Right renal pelvis (tissue), 4 donors: ENCODE results near the gene RCL1. TPM values are rescaled to one million over a fixed set of nuclear protein-coding genes. Genes with fewer than 3 reads are reported as not detected.
"Not testable (repeated sequence)": the region's sequence is repeated elsewhere in the genome, so short reads cannot be mapped to it uniquely, and the experiment has no call there.

Source experiments
- DNase-seq, 4 donors: peaks; one replicate each; pipeline ENCODE4 v3.0.0-alpha.2; 2013; ENCODE audit warnings: low read depth in 4 of 4, low spot score in 3 of 4, missing footprints in 1 of 4
- polyA plus RNA-seq, 4 donors: library from polyadenylated mRNA; unstranded; fragments of 120-200 nt; gene quantifications; one replicate each; pipeline ENCODE4 v1.2.1, GENCODE V29; 2013; ENCODE audit not compliant: insufficient read length in 4 of 4

RCL1 gene
- polyA plus RNA-seq, 4 donors: 17.9 to 18.9 (median 18.3) TPM

DNA sequence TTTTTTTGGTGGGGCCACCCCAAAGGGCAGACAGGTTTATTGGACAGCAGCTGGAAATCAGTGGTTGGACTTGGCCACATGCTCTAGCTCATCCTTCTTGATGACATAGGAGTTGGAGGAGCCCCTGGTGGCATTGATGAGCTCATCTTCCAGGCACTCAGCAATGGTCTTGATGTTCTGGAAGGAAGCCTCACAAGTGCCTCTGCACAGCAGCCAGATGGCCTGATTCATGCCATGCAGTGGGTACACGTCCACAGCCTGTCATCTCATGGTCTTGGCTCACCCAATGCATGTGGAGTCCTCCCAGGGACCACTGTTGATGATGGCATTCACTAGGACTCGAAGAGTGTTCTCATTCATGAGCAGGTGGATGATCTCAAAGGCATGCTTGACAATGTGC, 11.3 kb upstream of the RCL1 start:
- DNase-seq: no peak

DNA sequence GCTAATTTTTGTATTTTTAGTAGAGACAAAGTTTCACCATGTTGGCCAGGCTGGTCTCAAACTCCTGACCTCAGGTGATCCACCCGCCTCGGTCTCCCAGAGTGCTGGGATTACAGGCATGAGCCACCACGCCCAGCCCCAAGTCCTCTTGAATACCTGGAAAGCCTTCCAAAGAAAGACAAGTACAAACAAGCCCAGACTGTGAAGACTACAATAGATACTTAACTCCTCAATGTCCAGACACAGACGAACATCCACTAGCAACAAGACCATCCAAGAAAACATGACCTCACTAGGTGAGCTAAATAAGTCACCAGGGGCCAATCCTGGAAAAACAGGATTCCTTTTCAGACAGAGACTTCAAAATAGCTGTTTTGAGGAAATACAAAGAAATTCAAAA, 9.6 kb upstream of the RCL1 start:
- not testable (repeated sequence) for DNase-seq

DNA sequence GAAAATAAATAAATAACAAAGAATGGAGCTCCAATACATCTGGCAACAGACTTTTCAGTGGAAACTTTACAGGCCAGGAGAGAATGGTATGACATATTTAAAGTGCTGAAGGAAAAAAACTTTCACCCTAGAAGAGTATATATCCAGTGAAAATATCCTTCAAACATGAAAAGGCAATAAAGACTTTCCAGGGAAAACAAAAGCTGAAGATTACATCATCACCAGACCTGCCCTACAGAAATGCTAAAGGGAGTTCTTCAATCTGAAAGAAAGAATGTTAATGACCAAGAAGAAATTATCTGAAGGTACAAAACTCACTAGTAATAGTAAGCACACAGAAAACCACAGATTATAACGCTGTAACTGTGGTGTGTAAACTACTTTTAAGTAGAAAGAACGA, 8.3 kb upstream of the RCL1 start:
- no peak for DNase-seq

DNA sequence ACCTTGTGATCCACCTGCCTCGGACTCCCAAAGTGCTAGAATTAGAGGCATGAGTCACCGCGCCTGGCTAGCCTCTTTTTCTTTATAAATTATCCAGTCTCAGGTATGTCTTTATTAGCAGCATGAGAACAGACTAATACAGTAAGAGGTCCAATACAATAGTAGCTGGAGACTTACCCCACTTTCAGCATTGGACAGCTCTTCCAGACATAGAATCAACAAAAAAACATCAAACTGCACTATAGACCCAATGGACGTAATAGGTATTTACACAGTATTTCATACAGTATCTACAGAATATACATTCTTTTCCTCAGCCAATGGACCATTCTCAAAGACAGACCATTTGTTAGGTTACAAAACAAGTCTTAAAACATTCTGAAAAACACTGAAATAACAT, 6.1 kb upstream of the RCL1 start:
- no peak for DNase-seq

DNA sequence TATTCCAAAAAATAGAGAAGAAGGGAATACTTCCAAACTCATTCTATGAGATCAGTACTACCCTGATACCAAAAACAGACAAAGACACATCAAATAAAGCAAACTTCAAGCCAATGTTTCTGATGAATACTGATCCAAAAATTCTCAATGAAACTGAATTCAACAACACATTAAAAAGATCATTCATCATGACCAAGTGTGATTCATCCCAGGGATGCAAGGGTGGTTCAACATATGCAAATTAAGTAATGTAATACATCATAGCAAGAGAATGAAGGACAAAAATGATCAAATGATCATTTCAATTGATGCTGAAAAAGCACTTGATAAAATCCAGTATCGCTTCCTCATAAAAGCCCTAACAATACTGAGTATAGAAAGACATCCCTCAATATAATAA, 4.9 kb upstream of the RCL1 start:
- DNase-seq: no peak

DNA sequence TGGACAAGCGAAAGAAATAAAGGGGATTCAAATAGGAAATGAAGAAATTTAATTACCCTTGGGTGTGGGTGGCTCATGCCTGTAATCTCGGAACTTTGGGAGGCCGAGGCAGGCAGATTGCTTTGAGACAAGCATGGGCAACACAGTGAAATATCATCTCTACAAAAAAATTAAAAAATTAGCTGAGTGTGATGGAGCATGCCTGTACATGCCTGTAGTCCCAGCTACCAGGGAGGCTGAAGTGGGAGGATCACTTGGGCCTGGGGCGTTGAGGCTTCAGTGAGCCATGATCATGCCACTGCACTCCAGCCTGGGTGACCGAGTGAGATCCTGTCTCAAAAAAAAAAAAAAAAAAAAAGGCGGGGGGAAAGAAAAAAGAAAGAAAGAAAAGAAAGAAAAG, 4.0 kb upstream of the RCL1 start:
- no peak for DNase-seq

DNA sequence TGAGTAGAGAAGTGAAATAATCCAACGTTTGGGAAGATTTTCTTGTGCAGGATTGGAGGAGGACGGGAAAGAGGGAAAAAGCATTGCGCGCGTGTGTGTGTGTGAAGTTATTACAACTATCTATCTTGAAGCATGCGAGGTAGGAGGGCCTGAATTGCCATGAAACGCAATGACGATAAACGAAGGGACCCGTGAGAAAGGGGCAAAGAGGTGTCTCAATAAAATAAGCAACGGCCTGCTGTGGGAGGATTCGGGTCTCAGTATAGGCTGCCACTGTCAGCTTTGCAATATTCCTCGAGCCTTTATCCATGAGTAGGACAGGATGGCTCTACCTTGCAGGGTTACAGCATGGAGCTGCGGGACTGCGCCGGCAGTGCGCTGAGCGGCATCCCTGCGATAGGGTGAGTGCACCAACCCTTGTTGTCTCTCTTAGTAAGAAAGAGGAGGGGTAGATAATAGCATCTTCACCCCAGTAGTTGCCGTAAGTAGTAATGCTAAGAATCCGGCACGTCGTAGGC, 631 bp upstream of the RCL1 start:
- DNase-seq: peak in 1 of 4 donors; percentile 8

DNA sequence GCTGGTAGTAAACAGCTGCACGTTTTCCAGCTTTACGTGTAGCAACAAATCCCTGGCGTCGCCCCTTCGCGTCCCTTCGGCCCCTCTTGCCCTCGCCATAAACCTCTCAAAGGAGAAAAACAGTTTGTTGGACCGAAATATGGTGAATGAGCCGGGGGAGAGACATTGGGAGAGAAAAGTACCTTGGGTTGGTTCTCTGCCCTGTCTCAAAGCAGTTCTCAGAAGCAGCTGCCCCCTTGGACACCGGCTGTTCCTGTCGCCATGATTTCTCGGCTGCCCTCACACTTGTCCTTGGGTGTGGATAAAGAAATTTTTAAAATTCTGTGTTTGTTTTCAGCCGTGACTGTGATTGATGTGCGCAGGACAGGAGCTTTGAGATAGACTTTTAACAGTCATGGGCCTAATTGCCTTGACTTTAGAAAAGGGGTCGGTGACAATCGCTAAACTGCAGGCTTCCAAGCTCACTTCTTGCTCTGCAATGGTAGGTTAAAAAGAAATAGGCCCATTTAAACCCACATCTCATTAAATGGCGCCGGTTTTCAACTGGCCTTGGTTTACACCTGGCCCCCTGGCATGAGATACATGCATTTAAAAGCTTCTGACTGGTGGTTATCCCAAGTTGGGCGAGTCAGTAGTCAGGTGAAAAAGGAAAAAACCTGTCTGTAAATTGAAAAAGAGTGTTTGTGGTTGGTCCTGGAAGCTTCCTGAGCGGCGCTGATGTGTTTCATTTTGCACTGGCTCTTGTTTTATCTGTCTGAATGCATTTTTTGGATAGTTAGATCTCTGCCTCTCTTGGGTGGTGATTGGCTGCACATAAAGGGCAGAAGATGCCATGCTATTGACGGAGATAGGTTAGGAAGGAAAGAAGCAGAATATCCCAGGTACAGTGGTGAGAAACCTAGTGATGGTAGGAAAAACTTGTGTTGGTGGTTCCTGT, 983 bp downstream of the RCL1 start:
- DNase-seq: peak in 2 of 4 donors; percentile 49 to 53

DNA sequence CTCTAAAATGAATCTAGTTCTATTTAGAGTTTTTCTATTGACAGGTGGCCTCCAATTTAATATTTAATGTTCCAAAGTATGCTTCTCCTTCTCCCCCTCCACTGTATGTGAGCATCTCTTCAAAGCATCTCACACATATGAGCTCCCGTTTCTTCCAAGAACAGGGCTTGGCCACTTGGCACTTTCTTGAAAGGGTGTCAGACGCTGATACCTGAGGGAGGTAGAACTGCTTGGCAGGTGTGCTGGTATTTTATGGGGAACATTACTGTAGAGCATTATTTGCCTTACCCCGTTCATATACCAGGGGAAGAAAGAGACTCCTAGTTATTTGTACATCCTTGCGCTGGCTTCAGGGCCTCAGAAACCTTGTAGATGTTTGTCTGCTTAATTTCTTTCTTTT, 1.9 kb downstream of the RCL1 start:
- DNase-seq: no peak

DNA sequence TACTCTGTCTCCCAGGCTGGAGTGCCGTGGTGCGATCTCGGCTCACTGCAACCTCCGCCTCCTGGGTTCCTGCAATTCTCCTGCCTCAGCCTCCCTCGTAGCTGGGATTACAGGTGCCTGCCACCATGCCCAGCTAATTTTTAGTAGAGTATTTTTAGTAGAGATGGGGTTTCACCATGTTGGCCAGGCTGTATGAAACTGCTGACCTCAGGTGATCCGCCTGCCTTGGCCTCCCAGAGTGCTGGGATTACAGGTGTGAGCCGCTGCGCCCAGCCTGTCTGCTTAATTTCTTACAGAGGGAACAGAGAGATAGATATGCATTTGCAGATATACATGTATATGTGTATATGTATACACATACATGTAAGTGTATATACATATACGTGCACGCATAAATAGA, 2.4 kb downstream of the RCL1 start:
- not testable (repeated sequence) for DNase-seq

DNA sequence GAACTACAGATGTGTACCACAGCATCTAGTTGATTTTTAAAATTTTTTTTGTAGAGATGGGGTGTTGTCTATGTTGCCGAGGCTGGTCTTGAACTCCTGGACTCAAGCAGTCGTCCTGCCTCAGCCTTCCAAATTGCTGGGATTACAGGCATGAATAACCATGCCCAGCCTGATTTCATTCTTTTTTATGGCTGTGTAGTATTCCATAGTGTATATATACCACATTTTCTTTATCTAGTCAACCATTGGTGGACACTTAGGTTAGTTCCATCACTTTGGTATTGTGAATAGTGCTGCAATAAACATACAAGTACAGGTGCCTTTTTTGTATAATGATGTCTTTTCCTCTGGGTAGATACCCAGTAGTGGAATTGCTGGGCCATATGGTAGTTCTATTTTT, 3.8 kb downstream of the RCL1 start:
- DNase-seq: no peak

DNA sequence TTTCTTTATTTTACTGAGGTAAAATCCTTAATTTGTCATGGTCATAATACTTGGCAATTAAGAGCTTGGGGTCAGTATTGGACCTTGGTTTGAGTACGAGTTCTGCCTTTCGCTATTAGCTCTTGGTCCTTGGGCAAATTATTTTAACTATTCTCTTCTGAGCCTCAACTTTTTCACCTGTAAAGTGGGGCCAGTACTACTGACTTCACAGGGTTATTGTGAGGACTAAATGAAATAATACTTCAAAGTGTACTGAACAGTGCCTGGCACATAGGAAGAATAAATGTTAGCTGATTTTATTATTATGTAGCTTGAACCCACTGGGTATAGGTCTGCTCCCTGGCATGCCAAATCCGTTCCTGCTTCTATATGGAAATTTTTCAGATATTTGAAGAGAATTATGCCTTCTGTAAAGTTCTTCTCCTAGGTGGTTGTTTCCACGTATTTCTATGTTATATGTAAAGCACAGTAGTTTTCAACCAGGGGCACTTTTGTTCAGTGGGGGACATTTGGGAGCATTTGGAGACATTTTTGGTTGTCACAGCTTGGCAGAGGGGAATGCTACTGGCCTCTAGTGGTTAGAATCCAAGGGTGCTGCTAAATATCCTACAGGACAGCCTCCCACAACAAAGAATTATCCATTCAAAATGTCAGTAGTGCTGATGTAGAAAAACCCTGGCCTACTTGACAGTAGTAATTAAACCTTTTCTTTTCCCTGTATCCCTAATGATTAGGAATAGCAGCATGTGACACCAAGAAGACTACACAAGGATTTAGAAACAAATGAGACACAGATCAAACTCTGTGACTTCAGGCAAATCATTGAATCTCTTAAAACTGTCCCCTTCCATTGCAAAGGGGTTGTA, 4.5 kb downstream of the RCL1 start:
- DNase-seq: no peak

DNA sequence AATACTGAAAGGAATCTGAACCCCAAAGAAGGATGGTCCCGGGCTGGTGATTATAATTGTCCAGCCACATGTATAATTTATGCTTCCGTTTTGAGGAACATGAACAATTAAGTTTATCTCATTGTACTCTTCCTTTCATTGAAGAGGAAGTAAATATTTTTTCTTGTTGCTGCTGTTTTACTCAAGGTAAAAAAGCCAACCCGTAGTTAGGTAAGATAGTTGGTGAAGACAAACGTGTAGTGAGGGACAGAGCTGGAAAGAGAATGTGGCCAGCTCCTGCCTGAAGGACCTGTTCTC, 5.1 kb downstream of the RCL1 start:
- no peak for DNase-seq

DNA sequence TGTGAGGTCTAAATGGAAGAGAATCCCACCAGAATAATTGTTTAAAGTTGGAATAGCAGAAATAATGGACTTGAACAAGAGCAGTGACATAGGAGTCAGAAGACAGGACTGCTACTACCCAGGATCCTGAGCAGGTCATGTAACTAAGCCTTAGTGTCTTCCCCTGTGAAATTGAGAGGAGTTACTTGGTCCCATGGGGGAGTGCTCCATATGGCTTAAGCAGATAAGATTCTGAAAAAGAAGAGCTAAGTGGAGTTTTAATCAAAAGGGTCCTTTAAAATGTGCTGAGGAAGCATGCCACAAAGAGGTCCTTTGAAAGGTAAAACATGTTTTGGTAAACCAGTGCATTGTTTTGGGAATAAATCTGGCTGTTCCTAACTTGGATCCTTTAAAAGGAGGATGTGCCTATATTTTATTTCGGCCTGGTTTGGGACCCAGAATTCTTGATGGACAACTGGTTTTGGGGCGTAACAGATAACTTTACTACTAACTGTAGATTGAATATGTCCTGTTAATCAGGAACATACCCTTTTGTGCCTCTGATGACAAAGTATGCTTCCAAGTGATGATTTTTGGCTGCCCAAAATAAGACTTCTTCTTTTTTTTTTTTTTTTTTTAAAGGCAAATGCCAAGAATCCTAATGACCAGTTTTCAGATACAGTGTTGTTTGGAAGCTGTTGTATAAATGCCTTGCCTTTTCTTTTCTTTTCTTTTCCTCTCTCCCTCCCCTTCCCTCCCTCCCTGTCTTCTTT, 5.7 kb downstream of the RCL1 start:
- DNase-seq: no peak

DNA sequence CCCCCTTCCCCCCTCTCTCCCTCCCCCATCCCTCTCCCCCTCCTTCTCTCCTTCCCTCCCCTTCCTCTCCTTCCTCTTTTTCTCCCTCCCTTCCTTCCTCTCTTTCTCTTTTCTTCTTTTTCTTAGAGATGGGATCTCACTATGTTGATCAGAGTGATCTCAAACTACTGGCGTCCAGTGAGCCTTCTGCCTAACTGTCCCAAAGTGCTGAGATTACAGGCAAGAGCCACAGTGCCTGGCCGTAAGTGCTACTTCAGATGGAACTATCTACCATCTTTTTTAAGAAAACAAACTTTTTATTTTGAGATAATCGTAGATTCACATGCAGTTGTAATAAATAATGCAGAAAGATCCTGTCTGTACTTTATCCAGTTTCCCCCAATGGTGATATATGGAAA, 6.3 kb downstream of the RCL1 start:
- no peak for DNase-seq

DNA sequence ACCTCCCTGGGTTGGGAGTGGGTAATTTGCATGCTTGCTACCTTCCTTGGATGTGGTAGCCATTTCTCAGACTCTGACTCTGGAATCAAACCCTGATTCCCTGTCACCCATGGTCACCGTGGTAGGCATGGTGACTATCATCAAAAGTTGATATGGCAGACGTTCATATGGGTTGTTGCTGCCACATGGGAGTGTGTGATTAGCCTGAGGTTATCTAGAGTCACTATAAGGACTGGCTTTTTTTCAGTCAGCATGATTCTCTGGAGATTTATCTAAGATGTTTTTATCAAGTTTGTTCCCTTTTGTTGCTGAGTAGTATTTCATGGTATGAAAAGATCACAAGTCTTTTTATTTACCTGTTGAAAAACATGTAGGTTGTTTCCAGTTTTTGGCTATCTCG, 7.0 kb downstream of the RCL1 start:
- no peak for DNase-seq

DNA sequence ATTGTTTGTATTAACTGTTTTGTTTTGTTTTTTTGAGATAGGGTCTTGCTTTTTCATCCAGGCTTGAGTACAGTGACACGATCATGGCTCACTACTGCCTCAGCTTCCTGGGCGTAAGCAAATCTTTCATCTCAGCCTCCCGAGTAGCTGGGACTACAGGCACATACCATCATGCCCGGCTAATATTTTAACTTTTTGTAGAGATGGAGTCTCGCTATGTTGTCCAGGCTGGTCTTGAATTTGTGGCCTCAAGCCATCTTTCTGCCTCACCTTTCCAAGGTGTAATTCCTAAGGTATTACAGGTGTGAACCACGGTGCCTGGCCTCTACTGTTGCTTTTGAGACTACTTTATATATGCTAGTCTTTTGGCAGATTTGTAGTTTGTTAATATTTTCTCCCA, 8.4 kb downstream of the RCL1 start:
- no peak for DNase-seq

DNA sequence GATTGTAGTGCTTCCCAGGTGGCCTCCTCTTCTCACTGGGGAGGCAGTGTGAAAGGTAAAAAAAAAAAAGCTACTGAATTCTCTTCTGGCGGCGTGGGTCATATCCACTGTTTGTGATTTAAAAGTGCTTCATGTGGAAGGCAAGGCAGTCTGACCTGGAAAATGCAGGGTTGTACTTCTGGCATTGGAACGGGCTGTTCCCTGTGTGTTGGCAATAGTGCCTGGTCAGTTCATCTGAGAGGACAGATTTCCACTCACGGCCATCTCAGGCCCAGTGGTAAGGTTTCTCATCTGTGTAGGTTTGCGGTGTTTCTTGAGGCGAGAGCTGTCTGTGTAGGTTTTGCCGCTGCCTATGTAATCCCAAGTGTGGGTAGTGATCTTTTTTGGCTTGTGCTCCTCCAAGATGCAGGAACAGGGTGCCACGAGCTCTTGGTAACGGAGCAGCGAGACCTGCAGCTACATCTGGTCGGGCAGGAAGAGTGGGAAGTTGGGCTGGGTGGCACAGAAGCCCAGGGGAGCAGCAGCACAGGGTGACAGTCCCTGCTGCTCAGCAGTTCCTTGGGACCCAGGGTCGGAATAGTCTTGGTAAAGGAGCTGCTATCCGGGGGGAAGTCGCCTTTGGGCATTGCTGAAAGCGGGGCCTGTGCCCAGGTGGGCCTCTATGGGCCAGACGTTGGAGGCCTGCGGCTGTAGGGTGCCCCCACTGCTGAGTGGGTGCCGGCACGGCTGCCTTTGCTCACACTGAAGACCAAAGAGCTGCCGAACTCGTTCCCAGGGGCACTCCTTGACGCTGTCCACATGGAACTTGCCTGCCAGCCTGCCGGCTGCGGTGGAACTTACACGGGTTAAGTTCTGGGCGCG, 11.2 kb downstream of the RCL1 start:
- DNase-seq: no peak

DNA sequence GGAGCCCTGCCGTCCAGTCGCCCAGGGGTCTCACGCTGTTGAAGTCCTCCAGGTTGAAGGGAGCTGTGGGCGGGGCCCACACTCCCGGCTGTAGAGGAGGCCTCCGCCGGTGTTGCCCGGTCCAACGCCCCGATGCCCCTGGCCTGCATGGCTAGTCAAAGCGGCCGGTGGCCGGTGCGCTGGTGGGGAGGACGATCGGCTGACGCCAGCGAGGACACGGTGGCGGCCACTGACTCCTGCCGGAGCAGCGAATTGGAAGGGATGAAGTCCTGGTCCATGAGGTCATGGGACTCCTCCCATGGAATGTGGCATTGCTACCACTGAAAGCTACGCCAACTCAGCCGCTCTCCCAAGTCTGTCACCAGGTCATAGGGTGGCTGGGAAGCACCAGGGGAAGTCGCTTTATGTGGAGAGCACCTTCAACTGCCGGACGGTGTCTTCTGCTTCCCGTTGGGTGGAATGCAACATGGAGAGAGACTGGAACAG, 11.8 kb downstream of the RCL1 start:
- DNase-seq: no peak
